ENCODE data around the gene SLC25A1. TPM values are rescaled to one million over a fixed set of nuclear protein-coding genes. Genes with fewer than 3 reads are reported as not detected.

SLC25A1 gene
- polyA plus RNA-seq, 2 donors = 36.1 to 54.6 TPM

GRCh38 chr22:19199479-19199878, 20.9 kb upstream of the SLC25A1 start:
- Histone ChIP-seq H3K27ac (ENCODE audit: low read depth in 2 of 2, low read length in 1 of 2) (no peak overlapping the region), H3K4me1 (ENCODE audit: control insufficient read depth in 2 of 2, insufficient read depth in 2 of 2, low read length in 1 of 2) (peaks cover 0 to 2% of the 10 kb centered on the region in 2 donors), H3K9me3 (ENCODE audit: control insufficient read depth in 2 of 2, insufficient read depth in 1 of 2, low read depth in 1 of 2, low read length in 1 of 2) (no peaks in the 10 kb centered on the region), H3K27me3 (ENCODE audit: control insufficient read depth in 1 of 2, insufficient read depth in 2 of 2, low read length in 2 of 2) (no peaks in the 10 kb centered on the region), H3K4me3 (ENCODE audit: low read depth in 1 of 2, low read length in 2 of 2) (no peak overlapping the region), H3K36me3 (ENCODE audit: control insufficient read depth in 2 of 2, insufficient read depth in 2 of 2, low read length in 1 of 2) (peaks cover 0 to 12% of the 10 kb centered on the region in 2 donors)
- WGBS, 2 donors = 89 to 93% methylated on average over 8 of the region's 8 CpGs

- 87 to 91% methylated on average over 10 of the region's 10 CpGs for WGBS, 2 donors
- Histone ChIP-seq H3K4me3 (ENCODE audit: low read depth in 1 of 2, low read length in 2 of 2) (no peak overlapping the region), H3K9me3 (ENCODE audit: control insufficient read depth in 2 of 2, insufficient read depth in 1 of 2, low read depth in 1 of 2, low read length in 1 of 2) (no peaks in the 10 kb centered on the region), H3K27me3 (ENCODE audit: control insufficient read depth in 1 of 2, insufficient read depth in 2 of 2, low read length in 2 of 2) (no peaks in the 10 kb centered on the region), H3K4me1 (ENCODE audit: control insufficient read depth in 2 of 2, insufficient read depth in 2 of 2, low read length in 1 of 2) (peaks cover 0 to 2% of the 10 kb centered on the region in 2 donors), H3K36me3 (ENCODE audit: control insufficient read depth in 2 of 2, insufficient read depth in 2 of 2, low read length in 1 of 2) (peaks cover 0 to 12% of the 10 kb centered on the region in 2 donors), H3K27ac (ENCODE audit: low read depth in 2 of 2, low read length in 1 of 2) (no peak overlapping the region)
These were observed 19.7 kb upstream of the SLC25A1 start for GRCh38 chr22:19197997-19198865.

DNA sequence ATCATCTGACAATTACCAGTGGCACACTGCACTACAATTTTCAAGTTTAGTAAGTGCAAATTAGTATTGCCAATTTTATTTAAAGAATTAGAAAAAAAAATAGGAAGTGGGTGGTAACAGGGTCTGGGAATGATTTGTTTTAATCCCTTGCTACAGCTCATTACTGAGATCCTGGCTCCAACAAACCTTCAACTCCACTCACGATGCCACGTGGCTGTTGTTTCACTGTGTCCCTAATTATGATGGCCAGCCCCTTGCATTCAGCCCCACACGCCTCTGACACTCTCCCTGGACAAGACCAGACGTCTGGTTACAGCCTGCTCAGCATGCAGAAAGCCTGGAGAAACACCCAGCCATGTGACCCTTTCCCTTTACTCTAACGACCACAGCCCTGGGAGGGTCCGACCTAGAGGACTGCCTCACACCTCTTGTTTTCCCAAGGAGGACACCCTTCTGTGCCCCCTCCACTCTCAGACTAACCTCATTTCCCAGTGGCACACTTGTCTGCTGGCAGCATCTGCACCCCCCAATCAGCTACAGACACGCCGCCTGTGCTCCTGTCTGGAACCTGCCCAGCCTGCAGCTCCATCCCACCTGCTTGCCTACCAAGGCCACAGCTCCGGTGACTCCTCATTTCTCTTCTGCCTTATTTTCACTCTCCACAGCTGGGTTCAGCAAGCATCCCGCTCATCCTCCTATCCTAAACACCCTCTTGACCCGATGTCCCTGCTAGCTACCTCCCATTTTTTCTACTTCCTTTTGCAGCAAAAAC, 18.5 kb upstream of the SLC25A1 start:
- no peak overlapping the region for H3K4me3 ChIP-seq (ENCODE audit: low read depth in 1 of 2, low read length in 2 of 2)
- H3K36me3 ChIP-seq (ENCODE audit: control insufficient read depth in 2 of 2, insufficient read depth in 2 of 2, low read length in 1 of 2) = peaks cover 0 to 12% of the 10 kb centered on the region in 2 donors
- WGBS, 2 donors = 79 to 82% methylated on average over 11 of the region's 11 CpGs
- H3K27ac ChIP-seq (ENCODE audit: low read depth in 2 of 2, low read length in 1 of 2) = no peak overlapping the region
- no peaks in the 10 kb centered on the region for H3K27me3 ChIP-seq (ENCODE audit: control insufficient read depth in 1 of 2, insufficient read depth in 2 of 2, low read length in 2 of 2)
- H3K9me3 ChIP-seq (ENCODE audit: control insufficient read depth in 2 of 2, insufficient read depth in 1 of 2, low read depth in 1 of 2, low read length in 1 of 2) = no peaks in the 10 kb centered on the region
- H3K4me1 ChIP-seq (ENCODE audit: control insufficient read depth in 2 of 2, insufficient read depth in 2 of 2, low read length in 1 of 2) = peaks cover 0 to 2% of the 10 kb centered on the region in 2 donors

GRCh38 chr22:19195796-19196731, 17.5 kb upstream of the SLC25A1 start:
- Histone ChIP-seq H3K36me3 (ENCODE audit: control insufficient read depth in 2 of 2, insufficient read depth in 2 of 2, low read length in 1 of 2) (peaks cover 0 to 10% of the 10 kb centered on the region in 2 donors), H3K27ac (ENCODE audit: low read depth in 2 of 2, low read length in 1 of 2) (no peak overlapping the region), H3K9me3 (ENCODE audit: control insufficient read depth in 2 of 2, insufficient read depth in 1 of 2, low read depth in 1 of 2, low read length in 1 of 2) (no peaks in the 10 kb centered on the region), H3K4me3 (ENCODE audit: low read depth in 1 of 2, low read length in 2 of 2) (no peak overlapping the region), H3K4me1 (ENCODE audit: control insufficient read depth in 2 of 2, insufficient read depth in 2 of 2, low read length in 1 of 2) (peaks cover 0 to 2% of the 10 kb centered on the region in 2 donors), H3K27me3 (ENCODE audit: control insufficient read depth in 1 of 2, insufficient read depth in 2 of 2, low read length in 2 of 2) (no peaks in the 10 kb centered on the region)
- 85 to 86% methylated on average over 23 of the region's 23 CpGs for WGBS, 2 donors

DNA sequence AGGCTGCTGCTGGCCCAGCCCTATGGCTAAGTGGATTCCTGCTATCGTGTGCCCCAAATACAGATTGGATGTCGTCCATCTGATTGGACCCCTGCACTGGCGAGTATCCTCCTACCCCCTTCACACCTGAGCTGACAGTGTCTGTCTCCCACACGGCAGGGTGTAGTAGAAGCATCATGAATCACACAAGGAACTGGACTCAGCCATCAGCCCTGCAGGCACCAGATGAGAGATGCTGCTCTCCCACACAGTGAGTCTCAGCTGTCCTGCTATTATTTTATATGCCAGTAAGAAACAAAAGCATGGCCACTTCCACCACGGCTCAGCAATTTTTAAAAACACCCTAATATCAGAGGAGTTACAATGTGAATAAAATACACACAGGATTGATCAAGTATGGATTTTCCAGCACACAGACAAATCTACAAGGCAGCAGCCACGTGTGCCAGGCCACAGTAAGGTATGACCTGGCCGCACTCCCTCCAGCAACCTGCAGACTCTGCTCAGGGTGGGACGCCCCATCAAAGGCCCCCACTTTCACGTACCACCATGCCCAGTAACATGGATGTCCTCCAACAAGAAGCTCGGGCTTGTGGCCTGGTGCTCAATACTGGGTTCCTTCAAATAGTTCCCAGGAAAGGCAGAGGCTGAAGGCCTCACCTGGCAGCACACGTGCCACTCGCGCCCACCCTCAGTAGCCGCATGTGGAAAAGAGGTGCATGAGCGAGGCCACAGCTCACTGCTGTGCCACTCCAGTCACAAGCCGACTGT, 16.4 kb upstream of the SLC25A1 start:
- peaks cover 0 to 2% of the 10 kb centered on the region in 2 donors for H3K4me1 ChIP-seq (ENCODE audit: control insufficient read depth in 2 of 2, insufficient read depth in 2 of 2, low read length in 1 of 2)
- peaks cover 0 to 10% of the 10 kb centered on the region in 2 donors for H3K36me3 ChIP-seq (ENCODE audit: control insufficient read depth in 2 of 2, insufficient read depth in 2 of 2, low read length in 1 of 2)
- no peak overlapping the region for H3K4me3 ChIP-seq (ENCODE audit: low read depth in 1 of 2, low read length in 2 of 2)
- H3K27ac ChIP-seq (ENCODE audit: low read depth in 2 of 2, low read length in 1 of 2) = no peak overlapping the region
- WGBS, 2 donors = 91 to 92% methylated on average over 16 of the region's 16 CpGs
- no peaks in the 10 kb centered on the region for H3K9me3 ChIP-seq (ENCODE audit: control insufficient read depth in 2 of 2, insufficient read depth in 1 of 2, low read depth in 1 of 2, low read length in 1 of 2)
- no peaks in the 10 kb centered on the region for H3K27me3 ChIP-seq (ENCODE audit: control insufficient read depth in 1 of 2, insufficient read depth in 2 of 2, low read length in 2 of 2)

DNA sequence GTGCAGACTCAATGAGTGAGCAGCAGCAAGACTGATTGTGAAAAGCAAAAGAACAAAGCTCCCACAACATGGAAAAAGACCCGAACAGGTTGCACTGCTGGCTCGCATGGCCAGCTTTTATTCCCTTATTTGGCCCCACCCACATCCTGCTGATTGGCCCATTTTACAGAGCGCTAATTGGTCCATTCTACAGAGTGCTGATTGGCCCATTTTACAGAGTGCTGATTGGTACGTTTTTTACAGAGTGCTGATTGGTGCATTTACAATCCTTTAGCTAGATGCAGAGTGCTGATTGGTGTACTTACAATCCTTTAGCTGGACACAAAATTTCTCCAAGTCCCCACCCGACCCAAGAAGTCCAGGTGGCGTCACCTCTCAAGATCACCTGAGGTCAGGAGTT, 15.3 kb upstream of the SLC25A1 start:
- no peaks in the 10 kb centered on the region for H3K27me3 ChIP-seq (ENCODE audit: control insufficient read depth in 1 of 2, insufficient read depth in 2 of 2, low read length in 2 of 2)
- no peaks in the 10 kb centered on the region for H3K9me3 ChIP-seq (ENCODE audit: control insufficient read depth in 2 of 2, insufficient read depth in 1 of 2, low read depth in 1 of 2, low read length in 1 of 2)
- no peak overlapping the region for H3K4me3 ChIP-seq (ENCODE audit: low read depth in 1 of 2, low read length in 2 of 2)
- peaks cover 0 to 8% of the 10 kb centered on the region in 2 donors for H3K36me3 ChIP-seq (ENCODE audit: control insufficient read depth in 2 of 2, insufficient read depth in 2 of 2, low read length in 1 of 2)
- WGBS, 2 donors = 95 to 97% methylated on average over 6 of the region's 6 CpGs
- no peak overlapping the region for H3K27ac ChIP-seq (ENCODE audit: low read depth in 2 of 2, low read length in 1 of 2)
- H3K4me1 ChIP-seq (ENCODE audit: control insufficient read depth in 2 of 2, insufficient read depth in 2 of 2, low read length in 1 of 2) = peaks cover 0 to 2% of the 10 kb centered on the region in 2 donors

- Histone ChIP-seq H3K4me3 (ENCODE audit: low read depth in 1 of 2, low read length in 2 of 2) (no peak overlapping the region), H3K27ac (ENCODE audit: low read depth in 2 of 2, low read length in 1 of 2) (no peak overlapping the region), H3K9me3 (ENCODE audit: control insufficient read depth in 2 of 2, insufficient read depth in 1 of 2, low read depth in 1 of 2, low read length in 1 of 2) (no peaks in the 10 kb centered on the region), H3K27me3 (ENCODE audit: control insufficient read depth in 1 of 2, insufficient read depth in 2 of 2, low read length in 2 of 2) (no peaks in the 10 kb centered on the region), H3K4me1 (ENCODE audit: control insufficient read depth in 2 of 2, insufficient read depth in 2 of 2, low read length in 1 of 2) (no peaks in the 10 kb centered on the region), H3K36me3 (ENCODE audit: control insufficient read depth in 2 of 2, insufficient read depth in 2 of 2, low read length in 1 of 2) (peaks cover 0 to 2% of the 10 kb centered on the region in 2 donors)
- WGBS, 2 donors = 84 to 87% methylated on average over 6 of the region's 6 CpGs
These were observed 9.4 kb upstream of the SLC25A1 start for GRCh38 chr22:19187716-19188563.

DNA sequence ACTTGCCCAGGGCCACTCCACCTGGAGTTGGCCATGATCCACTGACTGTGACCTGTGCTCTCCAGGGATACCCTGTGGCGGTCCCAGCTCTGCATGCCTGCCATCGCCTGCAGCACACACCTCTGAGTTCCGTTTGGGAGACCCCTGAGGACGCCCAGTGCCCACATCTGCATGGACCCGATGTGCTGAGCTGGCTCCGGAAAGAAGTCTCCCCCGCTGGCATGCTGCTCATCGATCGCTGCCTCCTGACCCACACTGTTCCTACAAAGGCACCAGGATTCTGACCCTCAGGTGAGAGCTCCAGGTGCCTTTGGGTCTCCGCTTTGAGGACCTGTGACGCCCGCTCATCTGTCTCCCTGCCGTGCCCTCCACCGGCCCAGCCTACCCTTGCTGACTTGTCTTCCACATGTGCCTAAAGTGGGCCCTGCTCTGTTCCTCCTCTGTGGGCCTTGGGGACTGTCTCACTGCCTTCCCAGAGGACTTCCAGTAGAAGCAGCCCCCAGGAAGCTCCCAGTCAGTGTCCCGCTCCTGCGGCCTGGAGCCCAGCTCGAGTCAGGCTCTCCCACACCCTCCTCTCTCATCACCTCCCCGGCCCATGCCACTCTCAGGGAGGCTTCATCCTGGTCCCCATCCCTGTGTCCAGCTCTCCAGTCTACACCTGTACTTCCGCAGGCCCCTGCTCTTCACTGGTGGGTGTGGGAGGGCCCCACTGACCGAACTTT, 5.9 kb upstream of the SLC25A1 start:
- 87 to 91% methylated on average over 19 to 20 of the region's 20 CpGs for WGBS, 2 donors
- peaks cover 0 to 2% of the 10 kb centered on the region in 2 donors for H3K36me3 ChIP-seq (ENCODE audit: control insufficient read depth in 2 of 2, insufficient read depth in 2 of 2, low read length in 1 of 2)
- no peaks in the 10 kb centered on the region for H3K9me3 ChIP-seq (ENCODE audit: control insufficient read depth in 2 of 2, insufficient read depth in 1 of 2, low read depth in 1 of 2, low read length in 1 of 2)
- H3K27ac ChIP-seq (ENCODE audit: low read depth in 2 of 2, low read length in 1 of 2) = no peak overlapping the region
- no peak overlapping the region for H3K4me3 ChIP-seq (ENCODE audit: low read depth in 1 of 2, low read length in 2 of 2)
- no peaks in the 10 kb centered on the region for H3K27me3 ChIP-seq (ENCODE audit: control insufficient read depth in 1 of 2, insufficient read depth in 2 of 2, low read length in 2 of 2)
- H3K4me1 ChIP-seq (ENCODE audit: control insufficient read depth in 2 of 2, insufficient read depth in 2 of 2, low read length in 1 of 2) = no peaks in the 10 kb centered on the region
